RWPE2 (cell line): ENCODE data around the gene NPHS1.

Experiments used
- ATAC-seq: fragments of 200-7000 bp; cut with Tn5 transposase; 3 replicates; pipeline ENCODE4 v1.9.1; 2021; ENCODE audit warnings: low read depth
- DNase-seq: peaks from one replicate; pipeline ENCODE4 v3.0.0-alpha.2; 2020; ENCODE audit warnings: low spot score
- H3K27ac ChIP-seq: fragments of 450-650 bp; 2 replicates; pipeline ENCODE4 v1.5.1; 2017; ENCODE audit warnings: mild to moderate bottlenecking; ENCODE audit not compliant: poor library complexity, severe bottlenecking
- H3K27me3 ChIP-seq: fragments of 250-450 bp; sonication (Bioruptor Pico); 2 replicates; pipeline ENCODE4 v1.5.1; 2021; ENCODE audit warnings: mild to moderate bottlenecking, moderate library complexity; ENCODE audit not compliant: insufficient read depth, poor library complexity, severe bottlenecking
- H3K36me3 ChIP-seq: fragments of 250-450 bp; sonication (Bioruptor Pico); 2 replicates; pipeline ENCODE4 v1.5.1; 2020; ENCODE audit warnings: low read depth, mild to moderate bottlenecking, moderate library complexity
- H3K4me1 ChIP-seq: fragments of 250-450 bp; sonication (Bioruptor Pico); 2 replicates; pipeline ENCODE4 v1.5.1; 2021; ENCODE audit warnings: mild to moderate bottlenecking, moderate library complexity; ENCODE audit not compliant: insufficient read depth, poor library complexity, severe bottlenecking
- H3K4me3 ChIP-seq: fragments of 250-450 bp; sonication (Bioruptor Pico); 2 replicates; pipeline ENCODE4 v1.5.1; 2021; ENCODE audit warnings: mild to moderate bottlenecking, moderate library complexity; ENCODE audit not compliant: severe bottlenecking
- H3K9me3 ChIP-seq: fragments of 250-450 bp; sonication (Bioruptor Pico); 2 replicates; pipeline ENCODE4 v1.5.1; 2021; ENCODE audit warnings: mild to moderate bottlenecking, moderate library complexity; ENCODE audit not compliant: severe bottlenecking
- CTCF ChIP-seq: fragments of 450-650 bp; IDR thresholded peaks from one replicate; pipeline ENCODE4 v1.5.1; 2017; ENCODE audit warnings: mild to moderate bottlenecking, moderate library complexity; ENCODE audit not compliant: poor library complexity, severe bottlenecking

NPHS1 gene

GRCh38 chr19:35858311-35858710 is 6.0 kb upstream of the NPHS1 start:
- ATAC-seq (no peak), DNase-seq (no peak)
- no peaks in the 10 kb centered on the region for H3K36me3 ChIP-seq
- no peak for TF ChIP-seq CTCF
- H3K27ac ChIP-seq: no peak overlapping the region
- no peak overlapping the region for H3K4me3 ChIP-seq
- no peaks in the 10 kb centered on the region for H3K9me3 ChIP-seq
- H3K4me1 ChIP-seq: no peaks in the 10 kb centered on the region
- peaks cover 43% of the 10 kb centered on the region for H3K27me3 ChIP-seq

GRCh38 chr19:35856546-35857149 is 4.3 kb upstream of the NPHS1 start, which contains the start of gene KIRREL2:
Gene KIRREL2, plus strand, starts transcription at chr19:35856911. Its CDS starts 209 bp downstream, at chr19:35857120.
- ATAC-seq (peak; percentile 71), DNase-seq (no peak)
- peak within 1 kb of the TSS; percentile 31 for H3K4me3 ChIP-seq
- H3K27me3 ChIP-seq: peaks cover 40% of the 10 kb centered on the region
- H3K9me3 ChIP-seq: no peaks in the 10 kb centered on the region
- no peak within 1 kb of the TSS for H3K27ac ChIP-seq
- no peaks in the 10 kb centered on the region for H3K36me3 ChIP-seq
- H3K4me1 ChIP-seq: no peaks in the 10 kb centered on the region
- TF ChIP-seq CTCF: no peak

GRCh38 chr19:35853038-35853756 is 893 bp upstream of the NPHS1 start:
- no peak for TF ChIP-seq CTCF
- no peaks in the 10 kb centered on the region for H3K4me1 ChIP-seq
- H3K27me3 ChIP-seq: peaks cover 16% of the 10 kb centered on the region
- no peaks in the 10 kb centered on the region for H3K9me3 ChIP-seq
- H3K36me3 ChIP-seq: no peaks in the 10 kb centered on the region
- H3K4me3 ChIP-seq: no peak overlapping the region
- DNase-seq (no peak), ATAC-seq (no peak)
- no peak overlapping the region for H3K27ac ChIP-seq

- H3K4me3 ChIP-seq: no peak overlapping the region
- H3K9me3 ChIP-seq: no peaks in the 10 kb centered on the region
- no peak for ATAC-seq
- DNase-seq: no peak
- no peaks in the 10 kb centered on the region for H3K36me3 ChIP-seq
- no peak for TF ChIP-seq CTCF
- no peak overlapping the region for H3K27ac ChIP-seq
- no peaks in the 10 kb centered on the region for H3K4me1 ChIP-seq
- peaks cover 16% of the 10 kb centered on the region for H3K27me3 ChIP-seq
Observed at GRCh38 chr19:35851213-35852028, 883 bp downstream of the NPHS1 start.
